Natural killer cell (primary cell): ENCODE results near the gene LMNTD1. TPM values are rescaled to one million over a fixed set of nuclear protein-coding genes. Genes with fewer than 3 reads are reported as not detected.

Experiments used
- ATAC-seq, 3 donors: fragments of 150-1000 bp in 2 of 3; fragments of 200-7000 bp in 1 of 3; cut with Tn5 transposase; 1 replicate in 1 of 3; 2 replicates in 2 of 3; pipeline ENCODE4 v1.10.0; 2021; ENCODE audit warnings: mild to moderate bottlenecking in 2 of 3, moderate library complexity in 2 of 3
- DNase-seq, 2 donors: peaks; one replicate each; pipeline versions ENCODE4 v3.0.0 to v3.0.0-alpha.2; 2013 to 2021; ENCODE audit warnings: mixed read lengths in 1 of 2
- H3K27ac ChIP-seq: one replicate; pipeline ENCODE4 v1.5.1; 2013; ENCODE audit warnings: mild to moderate bottlenecking, low read length
- H3K27me3 ChIP-seq: one replicate; pipeline ENCODE4 v1.6.1; 2013; ENCODE audit warnings: low read length; ENCODE audit not compliant: control insufficient read depth, insufficient read depth
- H3K36me3 ChIP-seq: one replicate; pipeline ENCODE4 v1.6.1; 2013; ENCODE audit warnings: low read length; ENCODE audit not compliant: control insufficient read depth, insufficient read depth
- H3K4me1 ChIP-seq: one replicate; pipeline ENCODE4 v1.6.1; 2013; ENCODE audit warnings: low read length; ENCODE audit not compliant: control insufficient read depth, insufficient read depth
- H3K4me3 ChIP-seq: one replicate; pipeline ENCODE4 v1.5.1; 2013; ENCODE audit warnings: low read length
- H3K9me3 ChIP-seq: one replicate; pipeline ENCODE4 v1.6.1; 2013; ENCODE audit warnings: low read length; ENCODE audit not compliant: control insufficient read depth, insufficient read depth
- H3K27ac Mint-ChIP-seq, 2 donors: one replicate each; pipeline ENCODE4 v1.8.0; 2022; ENCODE audit warnings: mild to moderate bottlenecking in 2 of 2, mixed read lengths in 2 of 2, moderate library complexity in 1 of 2
- H3K27me3 Mint-ChIP-seq, 2 donors: one replicate each; pipeline ENCODE4 v1.8.0; 2022; ENCODE audit warnings: low read depth in 2 of 2, mixed read lengths in 2 of 2
- H3K36me3 Mint-ChIP-seq: one replicate; pipeline ENCODE4 v1.8.0; 2022; ENCODE audit warnings: mixed read lengths
- H3K4me1 Mint-ChIP-seq, 2 donors: one replicate each; pipeline ENCODE4 v1.8.0; 2022; ENCODE audit warnings: mixed read lengths in 2 of 2
- H3K4me3 Mint-ChIP-seq: one replicate; pipeline ENCODE4 v1.8.0; 2022; ENCODE audit warnings: mild to moderate bottlenecking, moderate library complexity, mixed read lengths
- H3K9me3 Mint-ChIP-seq, 2 donors: one replicate each; pipeline ENCODE4 v1.8.0; 2022; ENCODE audit warnings: mixed read lengths in 2 of 2
- WGBS: methylation state at CpG from one replicate; pipeline ENCODE4 v1.1.7; 2013; ENCODE audit warnings: missing lambda C conversion rate; ENCODE audit not compliant: insufficient coverage; 5-methylcytosine and 5-hydroxymethylcytosine counted together
- intact Hi-C: fragments of 100-400 bp; cut with micrococcal nuclease; formaldehyde crosslinking; loops from one replicate; pipeline ENCODE4 v1.14.2; 2022
- total RNA-seq, 4 donors: library from RNA; stranded (reverse); fragments of 120-200 nt in 1 of 4; gene quantifications; one replicate each; pipeline versions ENCODE4 v1.2.3 to v1.2.4, GENCODE V29; 2013 to 2022
- TF ChIP-seq, protein P1 (sequence below): fragments of 200-600 bp; IDR thresholded peaks from one replicate; pipeline ENCODE4 v1.8.0; 2022; ENCODE audit warnings: antibody characterized with exemption

LMNTD1 gene
- total RNA-seq, 3 donors from 2014 or later (not counting 1 experiment from before 2014, with no cell fraction given): not detected

DNA sequence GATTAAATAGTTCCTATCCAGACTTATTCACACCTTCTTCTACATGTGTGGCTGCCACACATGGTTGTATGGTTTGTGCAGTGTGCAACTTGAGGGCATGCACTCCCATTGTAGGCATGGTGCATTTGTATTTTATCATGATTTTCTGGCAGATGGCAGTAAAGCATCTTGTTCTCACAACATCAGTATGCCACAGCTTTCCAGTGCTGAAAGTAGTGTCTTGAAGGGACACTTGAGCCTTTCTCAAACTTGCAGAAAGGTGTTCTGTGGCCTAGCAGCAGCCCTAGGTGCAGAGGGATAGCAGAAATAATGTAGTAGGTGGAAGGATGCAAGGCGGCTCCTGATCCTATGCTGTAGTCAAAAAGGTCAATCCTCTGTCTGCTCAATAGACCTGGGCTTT lies 72.9 kb downstream of the LMNTD1 start:
- Mint-ChIP-seq H3K4me1 (no peaks in the 10 kb centered on the region), H3K9me3 (no peaks in the 10 kb centered on the region), H3K36me3 (no peaks in the 10 kb centered on the region), H3K27ac (no peak overlapping the region), H3K4me3 (no peak overlapping the region), H3K27me3 (no peaks in the 10 kb centered on the region)
- intact Hi-C loops: no loop called here
- Histone ChIP-seq H3K9me3 (no peaks in the 10 kb centered on the region), H3K4me1 (no peaks in the 10 kb centered on the region), H3K27me3 (no peaks in the 10 kb centered on the region), H3K27ac (no peak overlapping the region), H3K36me3 (no peaks in the 10 kb centered on the region), H3K4me3 (no peak overlapping the region)
- whole genome bisulfite sequencing: 93% methylated on average over 1 of the region's 1 CpG
- TF ChIP-seq, protein P1, sequence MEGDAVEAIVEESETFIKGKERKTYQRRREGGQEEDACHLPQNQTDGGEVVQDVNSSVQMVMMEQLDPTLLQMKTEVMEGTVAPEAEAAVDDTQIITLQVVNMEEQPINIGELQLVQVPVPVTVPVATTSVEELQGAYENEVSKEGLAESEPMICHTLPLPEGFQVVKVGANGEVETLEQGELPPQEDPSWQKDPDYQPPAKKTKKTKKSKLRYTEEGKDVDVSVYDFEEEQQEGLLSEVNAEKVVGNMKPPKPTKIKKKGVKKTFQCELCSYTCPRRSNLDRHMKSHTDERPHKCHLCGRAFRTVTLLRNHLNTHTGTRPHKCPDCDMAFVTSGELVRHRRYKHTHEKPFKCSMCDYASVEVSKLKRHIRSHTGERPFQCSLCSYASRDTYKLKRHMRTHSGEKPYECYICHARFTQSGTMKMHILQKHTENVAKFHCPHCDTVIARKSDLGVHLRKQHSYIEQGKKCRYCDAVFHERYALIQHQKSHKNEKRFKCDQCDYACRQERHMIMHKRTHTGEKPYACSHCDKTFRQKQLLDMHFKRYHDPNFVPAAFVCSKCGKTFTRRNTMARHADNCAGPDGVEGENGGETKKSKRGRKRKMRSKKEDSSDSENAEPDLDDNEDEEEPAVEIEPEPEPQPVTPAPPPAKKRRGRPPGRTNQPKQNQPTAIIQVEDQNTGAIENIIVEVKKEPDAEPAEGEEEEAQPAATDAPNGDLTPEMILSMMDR: no peak
- DNase-seq (no peak), ATAC-seq (no peak)

DNA sequence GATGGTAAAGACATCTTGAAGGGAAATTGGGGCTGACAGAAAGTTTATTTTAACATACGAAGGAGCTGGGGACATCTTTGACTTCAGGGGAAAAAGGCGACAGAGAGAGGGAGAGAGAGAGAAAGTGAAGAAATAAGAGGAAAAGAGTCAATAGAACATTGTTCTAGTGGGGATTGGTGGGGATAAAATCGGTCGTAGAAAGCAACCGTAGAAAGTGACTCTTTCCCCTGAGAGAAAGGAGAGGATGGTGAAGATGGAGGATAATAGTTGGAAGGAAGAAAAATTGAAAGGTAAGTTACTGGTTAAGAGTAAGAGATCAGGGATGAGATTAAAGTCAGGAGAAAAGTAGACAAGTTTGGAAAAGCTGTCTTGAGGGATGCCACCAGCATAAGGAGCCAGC lies 75.9 kb downstream of the LMNTD1 start:
- H3K27ac ChIP-seq: no peak overlapping the region
- DNase-seq (no peak), ATAC-seq (no peak)
- H3K4me3 ChIP-seq: no peak overlapping the region
- no peaks in the 10 kb centered on the region for H3K4me1 Mint-ChIP-seq
- H3K4me1 ChIP-seq: no peaks in the 10 kb centered on the region
- intact Hi-C loops: no loop called here
- H3K36me3 Mint-ChIP-seq: no peaks in the 10 kb centered on the region
- H3K9me3 Mint-ChIP-seq: no peaks in the 10 kb centered on the region
- H3K4me3 Mint-ChIP-seq: no peak overlapping the region
- TF ChIP-seq, protein P1: no peak
- WGBS: 98% methylated on average over 5 of the region's 5 CpGs
- no peaks in the 10 kb centered on the region for H3K9me3 ChIP-seq
- H3K36me3 ChIP-seq: no peaks in the 10 kb centered on the region
- H3K27me3 ChIP-seq: no peaks in the 10 kb centered on the region
- no peak overlapping the region for H3K27ac Mint-ChIP-seq
- no peaks in the 10 kb centered on the region for H3K27me3 Mint-ChIP-seq

DNA sequence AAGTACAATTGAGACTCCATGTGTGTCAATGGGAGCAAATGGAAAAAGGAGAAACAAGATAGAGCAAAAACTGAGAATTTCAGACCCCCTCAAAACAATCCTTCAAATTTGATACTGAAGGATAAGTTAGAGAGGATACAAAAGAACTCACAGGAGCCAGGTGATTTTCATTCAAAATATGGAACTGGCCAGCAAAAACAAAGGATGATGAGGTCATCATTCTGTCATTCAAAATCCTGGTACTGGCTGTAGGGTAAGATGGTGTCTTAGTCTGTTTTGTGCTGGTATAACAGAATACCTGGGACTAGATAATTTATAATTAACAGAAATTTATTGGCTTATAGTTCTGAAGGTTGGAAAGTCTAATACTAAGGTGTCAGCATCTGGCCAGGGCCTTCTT lies 80.6 kb downstream of the LMNTD1 start:
- no peak overlapping the region for H3K27ac Mint-ChIP-seq
- no peaks in the 10 kb centered on the region for H3K36me3 Mint-ChIP-seq
- H3K27ac ChIP-seq: no peak overlapping the region
- no peak overlapping the region for H3K4me3 Mint-ChIP-seq
- no peak for DNase-seq
- H3K9me3 Mint-ChIP-seq: no peaks in the 10 kb centered on the region
- intact Hi-C loops: no loop called here
- TF ChIP-seq, protein P1: no peak
- no peaks in the 10 kb centered on the region for H3K4me1 Mint-ChIP-seq
- peaks cover 0 to 2% of the 10 kb centered on the region in 2 donors for H3K27me3 Mint-ChIP-seq
- H3K9me3 ChIP-seq: no peaks in the 10 kb centered on the region
- no peaks in the 10 kb centered on the region for H3K4me1 ChIP-seq
- H3K27me3 ChIP-seq: no peaks in the 10 kb centered on the region
- H3K36me3 ChIP-seq: no peaks in the 10 kb centered on the region
- no peak for ATAC-seq
- no peak overlapping the region for H3K4me3 ChIP-seq

DNA sequence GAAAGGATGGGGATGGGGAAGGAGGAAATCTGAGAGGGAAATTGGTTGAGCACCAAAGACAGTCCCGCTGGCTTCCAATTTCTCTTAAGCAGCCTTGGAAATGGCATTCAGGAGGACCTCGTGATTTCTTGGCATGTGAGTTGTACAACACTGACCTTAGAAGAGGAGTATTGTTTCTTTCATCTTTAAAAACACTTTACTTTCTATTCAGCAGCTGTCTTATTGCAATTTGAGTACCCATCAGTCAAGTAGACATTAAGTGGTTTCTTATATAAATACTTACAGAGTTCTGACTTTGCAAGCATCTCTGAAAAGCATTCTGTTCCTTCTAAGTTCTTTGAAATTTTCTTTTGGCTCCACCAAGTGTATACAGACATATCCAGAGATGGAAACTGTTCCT lies 83.2 kb downstream of the LMNTD1 start:
- H3K4me1 ChIP-seq: no peaks in the 10 kb centered on the region
- no peak for ATAC-seq
- Mint-ChIP-seq H3K4me3 (no peak overlapping the region), H3K9me3 (no peaks in the 10 kb centered on the region), H3K4me1 (no peaks in the 10 kb centered on the region), H3K36me3 (no peaks in the 10 kb centered on the region), H3K27me3 (peaks cover 0 to 8% of the 10 kb centered on the region in 2 donors), H3K27ac (no peak overlapping the region)
- H3K4me3 ChIP-seq: no peak overlapping the region
- H3K9me3 ChIP-seq: no peaks in the 10 kb centered on the region
- DNase-seq: no peak
- 82% methylated on average over 2 of the region's 2 CpGs for WGBS
- no peaks in the 10 kb centered on the region for H3K27me3 ChIP-seq
- intact Hi-C loops: no loop called here
- no peak overlapping the region for H3K27ac ChIP-seq
- H3K36me3 ChIP-seq: no peaks in the 10 kb centered on the region
- TF ChIP-seq, protein P1: no peak
